Measurements from ENCODE around the gene CIPC.

Gene CIPC, protein sequence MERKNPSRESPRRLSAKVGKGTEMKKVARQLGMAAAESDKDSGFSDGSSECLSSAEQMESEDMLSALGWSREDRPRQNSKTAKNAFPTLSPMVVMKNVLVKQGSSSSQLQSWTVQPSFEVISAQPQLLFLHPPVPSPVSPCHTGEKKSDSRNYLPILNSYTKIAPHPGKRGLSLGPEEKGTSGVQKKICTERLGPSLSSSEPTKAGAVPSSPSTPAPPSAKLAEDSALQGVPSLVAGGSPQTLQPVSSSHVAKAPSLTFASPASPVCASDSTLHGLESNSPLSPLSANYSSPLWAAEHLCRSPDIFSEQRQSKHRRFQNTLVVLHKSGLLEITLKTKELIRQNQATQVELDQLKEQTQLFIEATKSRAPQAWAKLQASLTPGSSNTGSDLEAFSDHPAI

DNA sequence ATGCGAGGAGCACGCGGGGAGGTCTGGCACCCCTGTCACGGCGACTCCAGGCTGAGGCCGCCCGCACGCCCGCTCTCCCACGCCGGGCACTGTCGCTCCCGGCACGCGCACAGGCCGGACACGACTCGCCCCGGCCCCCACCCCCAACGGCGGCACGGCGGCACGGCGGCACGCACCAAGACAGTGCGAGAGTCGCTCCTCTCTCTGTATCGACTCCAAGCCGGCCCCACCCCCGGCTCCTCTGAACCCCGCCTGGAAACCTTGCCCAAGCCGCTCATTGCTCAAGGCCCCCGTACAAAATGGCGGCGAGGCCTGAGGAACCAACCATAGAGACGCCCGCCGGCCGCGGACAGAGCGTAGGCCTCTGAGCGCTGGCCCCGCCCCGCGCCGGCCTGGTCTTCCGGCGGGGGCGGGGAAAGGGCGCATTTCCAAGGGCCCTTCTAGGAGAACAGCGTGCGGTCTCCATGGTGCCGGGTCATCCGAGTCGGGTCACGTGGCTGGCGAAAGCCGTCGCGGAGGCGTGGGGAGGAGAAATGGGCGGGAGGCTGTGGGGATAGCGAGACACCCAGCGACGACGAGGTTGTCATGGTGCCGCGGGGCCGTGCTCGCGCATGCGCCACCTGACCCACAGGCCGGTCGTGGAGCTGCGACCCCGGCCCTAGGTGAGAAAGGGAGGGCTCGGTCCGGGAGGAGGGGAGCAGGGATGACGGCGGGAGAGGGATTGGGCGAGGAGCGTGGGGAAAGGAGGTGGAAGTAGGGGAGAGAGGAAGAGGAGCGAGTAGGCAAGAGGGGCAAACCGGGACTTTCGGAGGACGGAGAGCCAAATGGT, at the start of gene CIPC:
Gene CIPC, plus strand, starts transcription at position 559 of the 829 bp plus-strand sequence. CDS start 7,451 bp downstream, outside the sequence.
- peak; percentile 95 for DNase-seq

DNA sequence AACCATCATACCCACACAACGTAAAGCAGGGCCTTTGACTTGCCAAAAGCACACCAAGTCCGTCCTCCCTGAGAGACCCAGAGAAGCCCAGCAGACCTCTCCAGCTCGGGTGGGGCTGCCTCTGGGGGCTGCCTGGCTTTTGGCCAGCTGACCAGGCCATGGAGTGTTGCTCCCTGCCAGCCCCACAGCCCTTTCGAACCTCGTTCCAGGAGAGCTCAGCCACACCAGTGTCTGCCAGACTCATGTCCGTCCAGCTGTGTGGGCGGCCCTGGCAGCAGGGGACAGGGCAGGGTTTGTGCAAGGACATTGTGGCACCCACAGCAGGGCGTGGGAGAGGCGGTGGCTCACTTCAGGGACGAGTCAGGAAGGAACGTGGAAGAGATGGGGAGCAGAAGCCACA, 46.9 kb upstream of the CIPC start:
- DNase-seq, result no peak

DNA sequence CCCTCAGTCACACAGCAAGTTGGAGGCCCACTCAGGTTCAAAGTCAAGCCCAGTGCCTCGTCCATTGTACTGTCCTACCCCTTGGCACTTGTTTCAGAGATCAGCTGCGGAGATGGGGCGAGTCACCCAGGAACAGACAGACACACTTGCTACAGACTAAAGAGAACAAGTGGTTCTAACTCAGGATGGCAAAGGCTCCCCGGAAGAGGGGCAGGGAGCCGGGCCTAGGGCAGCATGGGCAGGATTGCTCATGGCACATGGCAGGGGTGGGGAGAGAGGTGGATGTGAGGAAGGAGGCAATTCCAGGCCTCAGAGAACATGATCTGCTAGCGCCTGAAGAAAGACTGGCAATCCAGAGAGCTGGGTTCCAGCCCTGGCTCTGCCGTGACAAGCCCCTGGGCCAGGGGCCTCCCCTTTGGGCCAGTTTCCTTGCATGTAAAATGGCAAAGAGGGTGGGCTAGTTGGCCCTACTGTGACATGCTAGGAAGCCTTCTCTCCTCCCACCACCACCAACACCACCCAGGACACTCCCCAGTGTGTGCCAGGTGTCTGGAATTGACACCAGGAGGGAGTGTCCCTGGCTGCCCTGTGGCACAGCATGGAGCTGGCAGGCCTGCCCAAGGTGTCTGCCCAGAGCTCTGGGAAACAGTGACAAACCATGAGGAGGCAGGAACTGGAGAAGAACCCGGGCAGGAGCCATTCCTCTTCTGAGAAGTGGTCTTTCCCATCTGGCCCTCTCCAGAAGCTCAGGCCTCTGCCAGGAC, 45.6 kb upstream of the CIPC start:
- no peak for DNase-seq

DNA sequence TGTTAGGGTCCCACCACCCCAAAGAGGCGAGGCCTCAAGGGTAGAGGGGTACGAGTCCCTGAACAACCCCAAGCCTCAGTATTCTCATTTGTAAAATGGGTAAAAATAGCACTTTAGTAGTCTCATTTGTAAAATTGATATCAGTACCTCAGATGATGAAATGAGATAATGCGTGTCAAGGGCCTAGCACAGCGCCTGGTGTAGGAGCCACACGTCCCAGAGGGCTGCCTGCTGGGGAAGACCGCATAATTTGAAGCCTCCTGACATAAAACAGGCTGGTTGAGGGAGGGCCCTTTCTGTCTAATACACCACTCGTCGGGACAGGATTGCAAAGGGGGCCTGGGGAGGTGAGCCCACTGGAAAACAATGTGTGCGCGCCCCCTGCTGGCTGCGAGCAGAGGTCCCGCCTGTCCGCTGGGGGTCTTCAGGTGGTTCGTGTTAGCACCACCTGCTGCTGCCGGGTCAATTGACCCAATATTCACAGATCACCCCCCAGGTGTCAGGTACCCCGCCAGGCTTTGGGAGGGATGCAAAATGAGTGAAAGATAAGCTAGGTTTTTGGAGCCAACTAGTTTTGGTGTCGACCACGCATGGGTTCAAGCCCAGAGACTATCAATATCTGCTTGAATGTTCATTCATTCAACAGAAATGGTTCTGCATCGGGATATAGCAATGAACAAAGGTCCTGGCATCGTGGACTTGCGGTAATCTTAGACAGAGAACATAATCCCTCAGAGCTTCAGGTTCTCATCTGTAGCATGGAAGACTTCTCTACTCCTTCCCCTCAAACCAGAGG, 44.8 kb upstream of the CIPC start:
- peak; percentile 32 to 37 for DNase-seq

DNA sequence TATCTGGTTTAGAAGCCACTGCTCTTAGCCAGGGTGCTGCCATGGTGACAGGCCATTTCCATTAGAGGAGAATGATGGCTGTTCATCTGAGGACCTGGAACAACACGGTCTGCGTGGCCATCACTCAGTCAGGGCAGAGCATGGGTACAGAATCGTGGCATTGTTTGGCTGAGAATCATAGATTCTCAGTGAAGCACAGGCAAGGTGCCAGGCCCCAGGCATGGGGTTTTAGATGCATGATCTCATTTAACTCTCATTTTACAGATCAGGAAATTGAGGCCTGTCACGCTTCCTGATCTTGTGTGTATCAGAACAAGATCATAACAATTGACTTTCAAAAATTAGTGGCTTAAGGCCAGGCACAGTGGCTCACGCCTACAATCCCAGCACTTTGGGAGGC, 42.8 kb upstream of the CIPC start:
- no peak for DNase-seq

DNA sequence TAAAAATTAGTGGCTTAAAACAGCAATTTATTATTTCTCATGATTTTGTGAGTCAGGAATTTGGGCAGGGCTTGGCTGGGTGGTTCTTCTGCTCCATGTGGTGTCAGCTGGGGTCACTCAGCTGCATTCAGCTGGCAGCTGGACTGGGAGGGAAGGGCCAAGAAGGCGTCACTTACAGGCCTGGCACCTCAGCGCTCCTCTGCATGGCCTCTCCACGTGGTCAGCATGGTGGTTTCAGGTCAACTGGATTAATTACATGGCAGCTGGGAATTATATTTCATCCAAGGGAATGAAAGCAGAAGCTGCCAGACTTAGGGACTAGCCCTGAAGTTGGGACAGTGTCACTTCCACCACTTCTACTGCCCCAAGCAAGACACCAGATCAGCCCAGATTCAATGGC, 42.1 kb upstream of the CIPC start:
- DNase-seq, result no peak

DNA sequence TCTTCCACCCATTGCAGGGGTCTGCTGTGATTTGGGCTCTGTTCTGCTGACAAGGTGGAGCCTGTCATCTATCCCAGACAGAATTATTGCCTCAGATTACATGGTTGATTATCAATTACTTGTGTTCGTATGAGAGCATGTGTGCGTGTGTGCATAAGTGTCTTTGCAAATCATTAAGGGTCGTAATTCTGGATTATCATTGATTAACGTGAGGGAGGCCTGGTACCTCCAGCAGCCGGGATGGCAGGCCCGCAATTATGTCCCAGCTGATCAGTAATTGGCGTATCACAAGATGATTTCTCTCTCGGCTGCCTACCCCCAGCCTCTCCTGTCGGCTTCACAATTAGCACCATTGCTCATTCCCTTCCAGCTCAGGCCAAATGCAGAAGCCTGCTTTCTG, 39.9 kb upstream of the CIPC start:
- no peak for DNase-seq

DNA sequence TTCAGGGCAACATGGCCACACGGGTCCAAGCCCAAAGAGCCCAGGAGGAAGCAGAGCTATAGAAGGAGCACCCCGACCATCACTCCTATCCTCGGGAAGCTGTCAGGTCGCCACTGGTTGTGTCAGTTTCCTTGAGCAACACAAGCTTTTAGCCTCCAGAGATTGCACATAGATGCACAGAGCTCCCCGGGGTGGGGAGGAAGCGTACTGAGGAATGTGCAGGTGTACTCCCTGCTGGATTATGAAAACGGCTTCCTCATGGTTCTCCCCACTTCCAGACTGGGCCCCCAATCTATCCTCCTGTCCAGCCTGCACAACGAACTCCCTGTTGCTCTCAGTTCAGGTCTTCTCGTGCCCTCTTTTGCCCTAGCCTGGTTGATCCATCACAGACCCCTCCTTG, 39.3 kb upstream of the CIPC start:
- DNase-seq, result no peak

DNA sequence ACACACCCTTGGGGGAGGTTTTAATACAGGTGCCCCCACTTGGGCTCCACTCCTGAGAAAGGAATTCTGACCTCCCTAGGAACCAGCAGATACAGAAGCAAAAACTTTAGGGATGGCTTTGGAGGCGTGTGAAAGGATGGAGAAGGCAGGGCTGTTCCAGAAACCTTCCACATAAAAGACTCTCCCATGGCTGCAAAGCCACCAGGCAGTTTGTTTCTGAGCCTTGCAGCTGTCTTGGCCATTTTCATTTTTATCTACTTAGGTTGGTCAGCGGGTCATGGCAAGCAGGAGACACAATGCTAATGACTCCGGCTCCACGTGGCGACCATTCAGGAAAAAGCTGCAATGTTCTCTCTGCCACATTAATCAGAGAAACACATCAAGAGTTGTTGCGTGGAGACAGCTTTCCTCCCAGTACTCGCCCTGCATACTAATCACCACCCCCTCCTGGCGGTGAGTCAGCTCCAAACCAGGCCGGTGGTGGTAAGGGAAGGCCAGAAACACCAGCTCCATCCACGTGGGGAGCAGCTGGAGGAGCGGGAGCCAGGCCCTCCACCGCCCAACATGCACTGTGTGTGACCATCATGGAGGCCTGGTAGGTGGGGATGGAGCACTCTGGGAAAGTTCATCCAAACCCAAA, 38.7 kb upstream of the CIPC start:
- peak in 1 of 2 experiments; percentile 17 for DNase-seq

DNA sequence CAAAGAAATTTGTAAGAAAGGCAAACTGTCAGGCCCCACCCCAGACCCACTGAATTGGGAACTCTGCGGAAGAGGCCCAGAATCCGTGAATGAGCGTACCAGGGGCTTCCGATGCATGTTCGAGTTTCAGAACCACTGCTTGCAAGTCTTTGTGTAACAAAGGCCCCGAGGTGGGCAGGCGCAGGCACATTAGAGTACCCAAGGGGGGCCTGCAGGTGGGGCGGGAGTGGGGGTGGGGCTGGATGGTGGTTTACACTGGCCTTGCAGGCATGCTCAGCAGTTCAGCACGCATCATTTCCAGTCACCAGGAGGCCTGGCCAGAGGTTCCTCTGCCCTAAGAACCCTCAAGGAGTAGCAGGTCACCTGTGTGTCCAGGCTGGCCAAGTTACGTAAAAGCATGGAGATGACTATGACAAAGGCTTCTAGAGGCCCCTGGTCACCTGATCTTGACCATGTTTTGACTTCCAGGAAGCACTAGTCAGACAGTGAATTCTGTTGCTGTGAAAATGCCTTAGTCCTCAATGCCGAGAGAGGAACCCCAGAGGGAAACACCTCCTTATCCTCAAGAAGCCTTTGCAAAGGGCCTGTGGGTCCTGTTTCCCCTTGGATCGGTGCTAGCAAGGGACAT, 36.3 kb upstream of the CIPC start:
- no peak for DNase-seq

DNA sequence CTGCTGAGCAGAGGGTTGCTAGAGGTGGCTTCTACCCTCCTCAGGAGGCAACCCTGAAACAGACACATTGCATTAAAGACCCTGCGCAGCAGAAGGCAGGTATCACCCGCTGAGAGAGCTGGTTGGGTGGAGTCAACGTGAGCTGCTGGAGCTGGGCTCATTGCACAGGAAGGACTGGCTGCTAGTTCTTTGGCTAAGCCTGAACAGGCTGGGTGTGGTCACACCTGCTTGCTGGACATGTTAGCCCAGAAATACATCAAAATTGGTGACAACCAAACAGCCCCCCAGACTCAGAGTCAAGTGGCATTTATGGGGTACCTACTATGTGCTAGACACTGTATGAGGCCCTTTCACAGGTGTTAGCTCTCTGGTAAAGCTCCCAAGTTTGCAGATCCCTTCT, 35.8 kb upstream of the CIPC start:
- no peak for DNase-seq

DNA sequence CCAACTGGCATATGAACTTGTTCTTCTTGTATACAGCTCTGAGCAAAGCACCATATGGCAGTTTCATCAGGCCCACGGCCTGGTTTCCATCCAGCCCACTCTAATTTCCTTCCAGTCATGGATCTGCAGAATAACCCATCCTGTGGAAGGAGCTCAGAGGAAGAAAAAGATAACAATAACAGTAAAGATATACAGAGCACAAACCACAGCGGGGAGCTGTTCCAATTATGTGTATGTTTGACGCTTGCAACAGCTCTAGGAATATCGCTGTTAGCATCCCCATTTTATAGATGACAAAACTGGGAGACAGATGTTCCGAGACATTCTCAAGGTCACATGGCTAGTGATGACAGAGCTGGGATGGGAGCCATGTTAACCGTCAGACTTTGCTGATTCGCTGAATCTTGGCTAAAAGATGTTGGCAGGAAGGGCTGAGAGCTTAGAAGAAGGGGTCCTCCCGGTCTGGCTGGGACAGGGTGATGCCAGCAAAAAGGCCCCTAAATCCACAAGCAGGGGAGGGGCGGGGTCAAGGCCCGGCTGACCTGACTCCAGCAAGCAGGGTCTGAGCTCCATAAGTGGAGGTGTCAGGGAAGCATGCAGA, 34.4 kb upstream of the CIPC start:
- no peak for DNase-seq

DNA sequence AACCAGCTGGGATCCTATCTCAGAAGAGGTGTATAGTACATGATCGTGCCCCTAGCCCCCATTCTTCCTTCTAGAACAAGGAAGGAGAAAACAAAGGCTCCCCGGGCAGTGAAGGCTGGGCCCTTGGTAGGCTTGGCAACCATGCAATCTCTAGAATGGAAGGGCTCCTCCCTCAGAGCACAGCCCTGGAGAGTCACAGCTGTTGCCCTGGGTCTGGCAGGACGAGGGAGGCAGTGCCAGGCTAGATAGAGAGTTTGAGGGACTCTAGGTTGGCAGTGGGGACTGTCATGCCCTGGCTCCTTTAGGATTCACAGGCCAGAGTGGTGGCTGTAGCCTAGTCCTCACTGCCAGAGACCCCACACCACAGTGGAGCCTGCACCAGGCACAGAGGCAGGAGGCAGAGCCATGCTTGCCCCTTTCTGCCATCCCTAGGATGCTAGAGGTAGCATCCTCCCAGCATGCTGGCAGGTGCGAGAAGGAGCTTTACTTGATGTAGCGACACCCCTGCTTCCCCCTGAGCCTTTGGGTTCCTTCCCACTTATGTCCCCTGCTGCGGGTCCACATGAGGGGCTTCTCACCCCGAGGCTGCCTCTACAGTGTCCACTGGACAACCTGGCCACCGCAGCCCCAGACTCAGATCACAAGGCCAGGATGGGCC, 33.4 kb upstream of the CIPC start:
- DNase-seq, result no peak

DNA sequence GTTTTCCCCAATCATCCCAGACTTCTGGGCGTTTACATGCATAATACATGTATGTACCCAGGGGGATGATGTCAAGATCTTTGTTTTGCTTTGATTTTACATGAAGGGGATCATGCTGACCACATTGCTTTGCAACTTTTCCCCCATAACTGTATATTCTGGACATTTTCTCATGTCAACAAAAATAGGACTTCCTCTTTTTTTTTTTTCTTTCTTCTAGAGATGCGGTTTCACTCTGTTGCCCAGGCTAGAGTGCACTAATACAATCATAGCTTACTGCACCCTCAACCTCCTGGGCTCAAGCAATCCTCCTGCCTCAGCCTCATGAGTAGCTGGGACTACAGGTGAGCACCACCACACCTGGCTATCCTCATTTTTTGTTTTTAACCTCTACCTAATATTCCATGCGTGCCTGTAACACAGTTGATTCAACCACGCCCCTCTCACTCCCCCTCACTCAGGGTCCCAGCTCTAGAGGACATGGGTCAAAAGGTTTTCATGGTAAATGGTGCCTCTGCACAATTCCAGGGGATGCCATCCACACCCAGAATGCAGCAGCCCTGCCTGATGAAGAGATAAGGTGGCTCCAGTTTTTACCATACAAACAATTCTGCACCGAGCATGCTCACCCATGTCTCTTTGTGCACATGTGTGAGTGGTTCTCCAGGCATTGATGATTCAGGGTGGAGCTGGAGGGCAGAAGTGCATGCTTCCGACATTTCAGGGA, 32.0 kb upstream of the CIPC start:
- DNase-seq, result no peak

DNA sequence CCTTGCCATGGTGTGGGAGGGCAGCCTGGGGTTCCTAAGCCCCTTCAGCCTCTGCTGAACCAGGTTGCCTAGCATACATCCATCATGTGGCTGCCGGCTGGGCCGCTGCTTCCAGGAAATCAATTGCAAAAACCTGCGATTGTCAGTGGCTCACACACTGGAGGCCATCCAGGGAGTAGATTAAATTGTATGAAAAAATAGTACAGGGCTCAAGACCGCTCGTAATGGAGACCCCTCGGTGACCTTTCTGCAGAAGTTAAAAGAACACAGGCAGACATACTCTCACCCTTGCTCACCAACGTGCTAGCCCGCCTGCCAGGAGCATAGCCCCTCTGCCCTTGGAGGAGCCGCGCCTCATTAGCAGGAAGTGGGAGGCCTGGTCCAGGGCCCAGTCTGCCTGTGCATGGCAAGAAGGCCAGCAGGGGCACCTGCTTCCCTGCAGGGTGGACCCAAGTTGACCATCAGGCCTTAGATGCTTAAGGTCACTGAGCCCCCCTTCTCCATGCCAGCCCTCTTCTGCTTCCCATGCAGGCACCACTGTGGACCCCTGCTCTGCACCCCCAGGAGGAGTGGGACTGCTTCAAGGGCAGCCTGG, 31.4 kb upstream of the CIPC start:
- no peak for DNase-seq

DNA sequence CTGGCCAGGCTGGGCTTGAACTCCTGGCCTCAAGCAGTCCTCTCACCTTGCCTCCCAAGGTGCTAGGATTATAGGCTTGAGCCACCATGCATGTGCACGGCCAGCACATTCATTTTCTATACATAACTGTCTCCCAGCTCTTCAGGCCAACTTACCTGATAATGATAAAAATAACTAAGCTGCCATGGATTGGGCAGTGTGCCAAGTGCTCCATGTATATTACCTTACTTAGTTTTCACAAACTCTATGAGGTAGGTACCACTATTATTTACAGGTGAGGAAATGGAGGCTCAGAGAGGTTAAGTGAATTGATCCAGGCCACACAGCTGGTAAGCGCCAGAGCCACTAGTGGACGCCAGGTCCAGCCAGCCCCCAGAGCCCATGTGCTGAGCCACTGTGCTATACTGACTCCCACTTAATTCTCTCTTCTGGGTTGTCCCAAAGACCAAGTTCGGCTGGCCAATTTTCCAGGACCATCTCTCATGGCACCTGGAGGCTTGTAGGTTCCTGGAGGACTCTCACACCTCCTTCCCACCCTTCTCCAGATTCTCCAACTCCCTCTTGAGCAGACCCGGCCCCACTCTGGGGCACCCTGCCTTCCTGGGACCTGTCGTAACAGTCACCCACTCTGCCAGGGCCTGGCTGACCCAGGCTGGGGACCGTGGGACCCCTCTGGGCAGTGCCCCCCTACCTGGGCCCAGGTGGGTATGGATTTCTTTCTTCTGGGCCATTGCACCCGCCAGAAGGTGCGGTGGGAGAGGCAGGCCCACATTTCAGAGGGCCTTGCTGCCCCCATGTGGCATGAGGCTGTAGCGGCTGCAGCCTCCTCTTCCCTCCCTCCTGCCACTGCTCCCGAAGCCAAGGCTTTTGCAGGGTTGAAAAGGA, 30.2 kb upstream of the CIPC start:
- DNase-seq, result peak; percentile 16 to 45

DNA sequence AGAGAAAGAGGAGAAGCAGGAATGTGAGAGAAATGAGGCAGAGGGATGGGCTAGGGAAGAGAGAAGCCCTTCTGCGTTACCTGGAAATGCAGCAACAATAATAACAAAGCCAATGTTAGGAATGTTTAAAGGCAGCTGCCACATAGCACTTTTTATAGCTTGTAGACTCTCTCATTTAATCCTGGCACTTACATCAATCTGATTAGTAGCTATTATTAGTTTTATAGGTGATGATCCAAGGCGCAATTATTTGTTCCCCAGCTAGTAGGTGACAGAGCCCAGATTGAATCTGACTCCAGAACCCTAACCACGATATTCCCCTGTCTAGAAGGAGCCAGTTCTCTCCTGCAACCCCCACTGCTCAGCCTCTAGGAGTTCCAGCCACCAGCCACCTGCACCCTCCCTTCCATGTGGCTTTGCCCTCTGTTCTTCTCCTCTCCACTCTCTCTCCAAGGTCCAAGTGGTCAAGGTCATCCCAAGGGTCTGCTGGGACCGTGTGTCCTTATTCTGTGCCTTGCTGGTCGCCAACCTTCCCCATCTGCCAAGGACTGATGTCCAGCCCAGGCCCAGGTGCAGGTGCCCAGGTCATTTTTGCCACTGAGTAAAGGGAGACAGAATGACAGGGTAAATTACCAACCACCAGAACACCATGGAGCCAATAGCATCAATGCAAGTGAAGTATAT, 29.4 kb upstream of the CIPC start:
- no peak for DNase-seq

DNA sequence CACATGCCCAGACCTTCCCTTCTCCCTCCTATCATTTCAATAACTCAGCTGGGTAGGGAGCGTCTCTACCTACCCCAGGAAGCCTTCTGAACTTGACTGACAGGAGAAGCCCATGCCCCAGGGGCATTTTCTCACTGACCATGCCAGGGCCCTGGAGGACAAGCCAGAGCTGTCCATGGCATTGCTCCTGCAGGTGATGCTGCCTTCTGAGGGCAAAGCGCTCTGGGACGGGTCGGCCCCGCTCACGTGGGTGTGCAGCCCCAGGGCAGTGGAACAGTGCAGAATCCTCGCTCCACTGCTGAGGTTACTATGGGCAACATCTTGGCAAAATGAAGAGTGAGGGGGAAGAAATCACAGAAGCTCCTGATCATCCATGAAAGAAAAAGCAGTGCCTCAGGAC, 28.5 kb upstream of the CIPC start:
- DNase-seq, result no peak
